HCT116 (cell line): ENCODE results near the gene ARVCF. TPM values are rescaled to one million over a fixed set of nuclear protein-coding genes. Genes with fewer than 3 reads are reported as not detected.

Experiments used
- ATAC-seq: fragments of 200-7000 bp; cut with Tn5 transposase; 2 replicates; pipeline ENCODE4 v1.9.1; 2020; ENCODE audit warnings: mild to moderate bottlenecking, moderate library complexity
- BruUV-seq: library from RNA; stranded (reverse); fragments of 400-500 nt; replicated peaks from 2 replicates; lab custom pipeline; 2021; lab: Mats Ljungman, UMichigan
- CTCF ChIA-PET: fragments of 300-600 bp; sonication (Branson Sonifier 250); formaldehyde crosslinking; loops from one replicate; lab custom pipeline; 2021; ENCODE audit warnings: antibody characterized with exemption; lab: Charles Lee
- POLR2A ChIA-PET: fragments of 300-600, 350-600 bp; sonication (Branson Sonifier 250); formaldehyde crosslinking; loops from one replicate; lab custom pipeline; 2021; ENCODE audit warnings: antibody characterized with exemption; lab: Charles Lee
- RAD21 ChIA-PET, 2 experiments: fragments of 300-600 bp; sonication (Branson Sonifier 250); formaldehyde crosslinking; loops; one replicate each; lab custom pipeline; 2023; ENCODE audit warnings: low total read pairs in 2 of 2; ENCODE audit not compliant: uncharacterized antibody in 2 of 2, unreplicated experiment in 2 of 2, low non-redundant PET in 1 of 2; lab: Charles Lee
- DNase-seq: peaks from one replicate; pipeline ENCODE4 v3.0.0-alpha.2; 2010; ENCODE audit warnings: low read depth, low spot score
- H2AFZ ChIP-seq: fragments of 200-600 bp; shearing (Covaris generic), sonication (generic); 2 replicates; pipeline ENCODE4 v1.6.1; 2017; ENCODE audit warnings: low read depth, mixed run types, mixed read lengths, antibody characterized with exemption, low read length; ENCODE audit not compliant: poor library complexity, severe bottlenecking
- H3K27ac ChIP-seq: 2 replicates; pipeline ENCODE4 v1.5.1; 2012; ENCODE audit warnings: low read depth, low read length
- H3K27me3 ChIP-seq: fragments of 200-600 bp; sonication (generic); 2 replicates; pipeline ENCODE4 v1.6.1; 2016; ENCODE audit warnings: mixed run types, low read length, mixed read lengths; ENCODE audit not compliant: insufficient read depth
- H3K36me3 ChIP-seq, 2 experiments: fragments of 200-500 bp in 1 of 2; fragments of 200-600 bp in 1 of 2; sonication (Bioruptor generic) in 1 of 2; sonication (generic) in 1 of 2; 2 replicates each; pipeline versions ENCODE4 v1.5.1 to v1.6.1; 2014 to 2016; ENCODE audit warnings: low read length in 2 of 2, inconsistent platforms in 1 of 2, mixed read lengths in 1 of 2, mixed run types in 1 of 2; ENCODE audit not compliant: insufficient read depth in 2 of 2, control insufficient read depth in 1 of 2
- H3K4me1 ChIP-seq, 2 experiments: fragments of 200-600 bp in 1 of 2; sonication (generic) in 1 of 2; 2 replicates each; pipeline versions ENCODE4 v1.5.1 to v1.6.1; 2012 to 2017; ENCODE audit warnings: low read length in 2 of 2, inconsistent platforms in 1 of 2, mild to moderate bottlenecking in 1 of 2, mixed read lengths in 1 of 2, mixed run types in 1 of 2, moderate library complexity in 1 of 2; ENCODE audit not compliant: insufficient read depth in 2 of 2, control insufficient read depth in 1 of 2
- H3K4me2 ChIP-seq: fragments of 200-600 bp; sonication (generic); 2 replicates; pipeline ENCODE4 v1.6.1; 2017; ENCODE audit warnings: mixed run types, low read length, mixed read lengths
- H3K4me3 ChIP-seq, 2 experiments: fragments of 200-600 bp in 1 of 2; sonication (generic) in 1 of 2; replicated peaks in 1 of 2; 2 replicates each; pipeline ENCODE4 v1.5.1; 2011 to 2016; ENCODE audit warnings: low read length in 2 of 2, control low read depth in 1 of 2, low read depth in 1 of 2, mild to moderate bottlenecking in 1 of 2, mixed read lengths in 1 of 2, mixed run types in 1 of 2
- H3K79me2 ChIP-seq: fragments of 200-600 bp; sonication (generic); 2 replicates; pipeline ENCODE4 v1.6.1; 2017; ENCODE audit warnings: mild to moderate bottlenecking, mixed run types, low read length, moderate library complexity, mixed read lengths; ENCODE audit not compliant: insufficient read depth
- H3K9ac ChIP-seq: fragments of 200-600 bp; sonication (generic); 2 replicates; pipeline ENCODE4 v1.6.1; 2016; ENCODE audit warnings: low read length, mixed read lengths
- H3K9me2 ChIP-seq: fragments of 200-600 bp; sonication (generic), shearing (Covaris generic); 2 replicates; pipeline ENCODE4 v1.6.1; 2017; ENCODE audit warnings: mixed run types, mild to moderate bottlenecking, moderate library complexity; ENCODE audit not compliant: insufficient read depth
- H3K9me3 ChIP-seq, 2 experiments: fragments of 200-500 bp in 1 of 2; fragments of 200-600 bp in 1 of 2; sonication (Bioruptor generic) in 1 of 2; sonication (generic) in 1 of 2; 2 replicates each; pipeline ENCODE4 v1.6.1; 2014 to 2017; ENCODE audit warnings: low read length in 2 of 2, mixed read lengths in 2 of 2, inconsistent platforms in 1 of 2, low read depth in 1 of 2, mild to moderate bottlenecking in 1 of 2, mixed run types in 1 of 2, moderate library complexity in 1 of 2; ENCODE audit not compliant: control insufficient read depth in 1 of 2, insufficient read depth in 1 of 2
- H4K20me1 ChIP-seq: fragments of 200-600 bp; sonication (generic), shearing (Covaris generic); 2 replicates; pipeline ENCODE4 v1.6.1; 2017; ENCODE audit warnings: mixed run types, mild to moderate bottlenecking, moderate library complexity; ENCODE audit not compliant: insufficient read depth
- CEBPB ChIP-seq: IDR thresholded peaks from 2 replicates; pipeline ENCODE4 v1.6.1; 2012; ENCODE audit warnings: low read depth
- EGR1 ChIP-seq: IDR thresholded peaks from 2 replicates; pipeline ENCODE4 v1.6.1; 2012; ENCODE audit warnings: low read depth
- EZH2 ChIP-seq: fragments of 200-600 bp; sonication (generic); IDR thresholded peaks from 2 replicates; pipeline ENCODE4 v1.6.1; 2017; ENCODE audit warnings: antibody characterized with exemption, mixed run types
- EZH2phosphoT487 ChIP-seq: fragments of 200-600 bp; IDR thresholded peaks from 2 replicates; pipeline ENCODE4 v1.6.1; 2018; ENCODE audit warnings: antibody characterized with exemption, borderline replicate concordance
- JUND ChIP-seq: IDR thresholded peaks from 2 replicates; pipeline ENCODE4 v1.6.1; 2012
- POLR2AphosphoS5 ChIP-seq: IDR thresholded peaks from 2 replicates; pipeline ENCODE4 v1.6.1; 2011; ENCODE audit warnings: mild to moderate bottlenecking, low read depth, low read length, moderate library complexity
- RAD21 ChIP-seq: IDR thresholded peaks from 2 replicates; pipeline ENCODE4 v1.6.1; 2012; ENCODE audit warnings: low read depth, mild to moderate bottlenecking
- SP1 ChIP-seq: IDR thresholded peaks from 2 replicates; pipeline ENCODE4 v1.6.1; 2012; ENCODE audit warnings: low read depth
- TCF7L2 ChIP-seq: IDR thresholded peaks from 2 replicates; pipeline ENCODE4 v1.7.0; 2011; ENCODE audit warnings: borderline replicate concordance, inconsistent platforms; ENCODE audit not compliant: insufficient read depth, insufficient read length; ENCODE audit errors: extremely low read depth
- YY1 ChIP-seq: IDR thresholded peaks from 2 replicates; pipeline ENCODE4 v1.6.1; 2011; ENCODE audit warnings: low read length, low read depth, moderate library complexity, mild to moderate bottlenecking; ENCODE audit not compliant: insufficient replicate concordance; ENCODE audit errors: extremely low read depth
- ZFX ChIP-seq: fragments of 450-650 bp; IDR thresholded peaks from 2 replicates; pipeline ENCODE4 v1.6.1; 2017
- ZNF274 ChIP-seq: fragments of 200-500 bp; sonication (Bioruptor generic); IDR thresholded peaks from 2 replicates; pipeline ENCODE4 v1.6.1; 2014; ENCODE audit warnings: mild to moderate bottlenecking, low read depth, low read length, inconsistent platforms
- intact Hi-C: fragments of 100-400 bp; cut with micrococcal nuclease; formaldehyde crosslinking; loops from 2 replicates; pipeline ENCODE4 v1.10.0; 2022
- total RNA-seq: library from RNA; stranded (reverse); gene quantifications from one replicate; pipeline ENCODE4 v1.2.1, GENCODE V29; 2021; ENCODE audit not compliant: unreplicated experiment
- TF ChIP-seq, protein P1 (sequence below): IDR thresholded peaks from 2 replicates; pipeline ENCODE4 v1.6.1; 2012; ENCODE audit warnings: low read depth
- TF ChIP-seq, protein P2 (sequence below): IDR thresholded peaks from 2 replicates; pipeline ENCODE4 v1.6.1; 2012
- TF ChIP-seq, protein P3 (sequence below), 3 experiments: fragments of 200-600 bp in 1 of 3; sonication (generic) in 1 of 3; IDR thresholded peaks in 2 of 3; conservative IDR thresholded peaks in 1 of 3; 2 replicates each; pipeline ENCODE4 v1.5.1; 2012 to 2017; ENCODE audit warnings: low read depth in 2 of 3, low read length in 2 of 3, antibody characterized with exemption in 1 of 3, borderline replicate concordance in 1 of 3, control low read depth in 1 of 3, mild to moderate bottlenecking in 1 of 3, mixed read lengths in 1 of 3, mixed run types in 1 of 3, moderate library complexity in 1 of 3; ENCODE audit not compliant: insufficient read depth in 1 of 3
- TF ChIP-seq, protein P4 (sequence below): IDR thresholded peaks from 2 replicates; pipeline ENCODE4 v1.6.1; 2012
- TF ChIP-seq, protein P5 (sequence below): IDR thresholded peaks from 2 replicates; pipeline ENCODE4 v1.6.1; 2011; ENCODE audit warnings: mild to moderate bottlenecking, low read length, moderate library complexity; ENCODE audit not compliant: insufficient replicate concordance; ENCODE audit errors: extremely low read depth

Gene ARVCF
- total RNA-seq, 1 experiment from 2014 or later: 42.8 TPM

DNA sequence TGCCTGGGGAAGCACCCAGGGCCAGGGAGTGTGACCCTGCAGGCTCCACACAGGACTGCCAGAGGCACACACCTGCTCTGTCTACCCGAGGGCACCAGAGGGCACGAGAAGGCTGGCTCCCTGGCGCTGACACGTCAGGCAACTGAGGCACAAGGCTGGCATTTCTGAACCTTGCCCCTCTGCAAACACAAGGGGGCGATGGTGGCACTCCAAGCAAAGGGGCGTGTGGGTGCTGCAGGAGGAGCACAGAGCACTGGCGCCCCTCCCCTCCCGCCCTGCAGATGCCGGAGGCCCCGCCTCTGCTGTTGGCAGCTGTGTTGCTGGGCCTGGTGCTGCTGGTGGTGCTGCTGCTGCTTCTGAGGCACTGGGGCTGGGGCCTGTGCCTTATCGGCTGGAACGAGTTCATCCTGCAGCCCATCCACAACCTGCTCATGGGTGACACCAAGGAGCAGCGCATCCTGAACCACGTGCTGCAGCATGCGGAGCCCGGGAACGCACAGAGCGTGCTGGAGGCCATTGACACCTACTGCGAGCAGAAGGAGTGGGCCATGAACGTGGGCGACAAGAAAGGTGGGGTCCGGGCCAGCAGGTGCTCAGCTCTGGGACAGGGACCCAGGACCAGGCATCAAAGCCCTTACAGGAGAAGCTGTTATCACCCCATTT lies 54.2 kb downstream of the ARVCF start:
- Histone ChIP-seq H3K27me3 (no peaks in the 10 kb centered on the region), H3K79me2 (no peaks in the 10 kb centered on the region), H3K9ac (peak overlapping the region; percentile 74), H3K9me3 (no peaks in the 10 kb centered on the region), H3K9me2 (no peaks in the 10 kb centered on the region), H2AFZ (no peak overlapping the region), H3K27ac (peak overlapping the region; percentile 99), H3K4me1 (peaks cover 44 to 60% of the 10 kb centered on the region in 2 experiments), H4K20me1 (no peaks in the 10 kb centered on the region), H3K4me3 (peak overlapping the region; percentile 46 to 64), H3K4me2 (peak overlapping the region; percentile 99), H3K36me3 (peaks cover 2 to 12% of the 10 kb centered on the region in 2 experiments; a peak in 2 of 4 replicates)
- ChIA-PET RAD21 (interaction anchor here in 1 of 2 experiments (1.7 kb wide), 1 partner anchor 232 kb away, joined by 5 read pairs; no protein-coding TSS in a partner anchor), CTCF (interaction anchor here (0.6 to 2.0 kb wide), 7 partner anchors 8 to 967 kb away, joined by 3 to 15 read pairs (median 3); no protein-coding TSS in a partner anchor), POLR2A (interaction anchor here (0.7 to 1.3 kb wide), 5 partner anchors 8 to 189 kb away, joined by 3 to 5 read pairs (median 3); no protein-coding TSS in a partner anchor)
- ATAC-seq (peak; percentile 79), DNase-seq (peak; percentile 79)
- BruUV-seq: no TSS peak
- intact Hi-C loops: loop anchor here (10.0 kb wide), 1 partner anchor 152 kb away; the partner anchor contains the start of genes RANBP1 and TRMT2A
- TF ChIP-seq ZFX (no peak), JUND (no peak), CEBPB (no peak), RAD21 (peak; percentile 67), EZH2phosphoT487 (no peak), TCF7L2 (no peak), ZNF274 (no peak), POLR2AphosphoS5 (peak; percentile 28; the same call in 1 of the 2 replicates), EZH2 (no peak), EGR1 (no peak), SP1 (no peak), YY1 (no peak)
- TF ChIP-seq, protein P1, sequence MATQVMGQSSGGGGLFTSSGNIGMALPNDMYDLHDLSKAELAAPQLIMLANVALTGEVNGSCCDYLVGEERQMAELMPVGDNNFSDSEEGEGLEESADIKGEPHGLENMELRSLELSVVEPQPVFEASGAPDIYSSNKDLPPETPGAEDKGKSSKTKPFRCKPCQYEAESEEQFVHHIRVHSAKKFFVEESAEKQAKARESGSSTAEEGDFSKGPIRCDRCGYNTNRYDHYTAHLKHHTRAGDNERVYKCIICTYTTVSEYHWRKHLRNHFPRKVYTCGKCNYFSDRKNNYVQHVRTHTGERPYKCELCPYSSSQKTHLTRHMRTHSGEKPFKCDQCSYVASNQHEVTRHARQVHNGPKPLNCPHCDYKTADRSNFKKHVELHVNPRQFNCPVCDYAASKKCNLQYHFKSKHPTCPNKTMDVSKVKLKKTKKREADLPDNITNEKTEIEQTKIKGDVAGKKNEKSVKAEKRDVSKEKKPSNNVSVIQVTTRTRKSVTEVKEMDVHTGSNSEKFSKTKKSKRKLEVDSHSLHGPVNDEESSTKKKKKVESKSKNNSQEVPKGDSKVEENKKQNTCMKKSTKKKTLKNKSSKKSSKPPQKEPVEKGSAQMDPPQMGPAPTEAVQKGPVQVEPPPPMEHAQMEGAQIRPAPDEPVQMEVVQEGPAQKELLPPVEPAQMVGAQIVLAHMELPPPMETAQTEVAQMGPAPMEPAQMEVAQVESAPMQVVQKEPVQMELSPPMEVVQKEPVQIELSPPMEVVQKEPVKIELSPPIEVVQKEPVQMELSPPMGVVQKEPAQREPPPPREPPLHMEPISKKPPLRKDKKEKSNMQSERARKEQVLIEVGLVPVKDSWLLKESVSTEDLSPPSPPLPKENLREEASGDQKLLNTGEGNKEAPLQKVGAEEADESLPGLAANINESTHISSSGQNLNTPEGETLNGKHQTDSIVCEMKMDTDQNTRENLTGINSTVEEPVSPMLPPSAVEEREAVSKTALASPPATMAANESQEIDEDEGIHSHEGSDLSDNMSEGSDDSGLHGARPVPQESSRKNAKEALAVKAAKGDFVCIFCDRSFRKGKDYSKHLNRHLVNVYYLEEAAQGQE: no peak
- TF ChIP-seq, protein P2, sequence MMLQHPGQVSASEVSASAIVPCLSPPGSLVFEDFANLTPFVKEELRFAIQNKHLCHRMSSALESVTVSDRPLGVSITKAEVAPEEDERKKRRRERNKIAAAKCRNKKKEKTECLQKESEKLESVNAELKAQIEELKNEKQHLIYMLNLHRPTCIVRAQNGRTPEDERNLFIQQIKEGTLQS: no peak
- TF ChIP-seq, protein P3, sequence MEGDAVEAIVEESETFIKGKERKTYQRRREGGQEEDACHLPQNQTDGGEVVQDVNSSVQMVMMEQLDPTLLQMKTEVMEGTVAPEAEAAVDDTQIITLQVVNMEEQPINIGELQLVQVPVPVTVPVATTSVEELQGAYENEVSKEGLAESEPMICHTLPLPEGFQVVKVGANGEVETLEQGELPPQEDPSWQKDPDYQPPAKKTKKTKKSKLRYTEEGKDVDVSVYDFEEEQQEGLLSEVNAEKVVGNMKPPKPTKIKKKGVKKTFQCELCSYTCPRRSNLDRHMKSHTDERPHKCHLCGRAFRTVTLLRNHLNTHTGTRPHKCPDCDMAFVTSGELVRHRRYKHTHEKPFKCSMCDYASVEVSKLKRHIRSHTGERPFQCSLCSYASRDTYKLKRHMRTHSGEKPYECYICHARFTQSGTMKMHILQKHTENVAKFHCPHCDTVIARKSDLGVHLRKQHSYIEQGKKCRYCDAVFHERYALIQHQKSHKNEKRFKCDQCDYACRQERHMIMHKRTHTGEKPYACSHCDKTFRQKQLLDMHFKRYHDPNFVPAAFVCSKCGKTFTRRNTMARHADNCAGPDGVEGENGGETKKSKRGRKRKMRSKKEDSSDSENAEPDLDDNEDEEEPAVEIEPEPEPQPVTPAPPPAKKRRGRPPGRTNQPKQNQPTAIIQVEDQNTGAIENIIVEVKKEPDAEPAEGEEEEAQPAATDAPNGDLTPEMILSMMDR (IDR thresholded peaks at IDR 0.05 in 2 of 3, conservative IDR thresholded peaks at IDR 0.05 in 1 of 3; ENCODE audit: borderline replicate concordance in 1 of 3, insufficient read depth in 1 of 3, low read depth in 2 of 3, low read length in 2 of 3): peak; percentile 77 to 88 (median 78)
- TF ChIP-seq, protein P4, sequence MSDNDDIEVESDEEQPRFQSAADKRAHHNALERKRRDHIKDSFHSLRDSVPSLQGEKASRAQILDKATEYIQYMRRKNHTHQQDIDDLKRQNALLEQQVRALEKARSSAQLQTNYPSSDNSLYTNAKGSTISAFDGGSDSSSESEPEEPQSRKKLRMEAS: peak; percentile 28; the same call in 1 of the 2 replicates
- TF ChIP-seq, protein P5, sequence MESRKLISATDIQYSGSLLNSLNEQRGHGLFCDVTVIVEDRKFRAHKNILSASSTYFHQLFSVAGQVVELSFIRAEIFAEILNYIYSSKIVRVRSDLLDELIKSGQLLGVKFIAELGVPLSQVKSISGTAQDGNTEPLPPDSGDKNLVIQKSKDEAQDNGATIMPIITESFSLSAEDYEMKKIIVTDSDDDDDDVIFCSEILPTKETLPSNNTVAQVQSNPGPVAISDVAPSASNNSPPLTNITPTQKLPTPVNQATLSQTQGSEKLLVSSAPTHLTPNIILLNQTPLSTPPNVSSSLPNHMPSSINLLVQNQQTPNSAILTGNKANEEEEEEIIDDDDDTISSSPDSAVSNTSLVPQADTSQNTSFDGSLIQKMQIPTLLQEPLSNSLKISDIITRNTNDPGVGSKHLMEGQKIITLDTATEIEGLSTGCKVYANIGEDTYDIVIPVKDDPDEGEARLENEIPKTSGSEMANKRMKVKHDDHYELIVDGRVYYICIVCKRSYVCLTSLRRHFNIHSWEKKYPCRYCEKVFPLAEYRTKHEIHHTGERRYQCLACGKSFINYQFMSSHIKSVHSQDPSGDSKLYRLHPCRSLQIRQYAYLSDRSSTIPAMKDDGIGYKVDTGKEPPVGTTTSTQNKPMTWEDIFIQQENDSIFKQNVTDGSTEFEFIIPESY: no peak
